Measurements from ENCODE around the gene FHIT.

The FHIT gene

GRCh38 chr3:60917141-60917540, 334.1 kb downstream of the FHIT start:
- ChIA-PET POLR2A (ENCODE audit: low non-redundant PET) (no interaction called here), CTCF (no interaction called here)
- H3K27ac ChIP-seq, result no peak overlapping the region
- no peak for DNase-seq (ENCODE audit: low spot score)
- no peak for TF ChIP-seq CTCF (conservative IDR thresholded peaks at IDR 0.05; ENCODE audit: low read depth)

- H3K27ac ChIP-seq, result no peak overlapping the region
- ChIA-PET CTCF (no interaction called here), POLR2A (ENCODE audit: low non-redundant PET) (no interaction called here)
- TF ChIP-seq CTCF (conservative IDR thresholded peaks at IDR 0.05; ENCODE audit: low read depth), result no peak
- DNase-seq (ENCODE audit: low spot score), result no peak
Measured at GRCh38 chr3:60916546-60916945, 334.7 kb downstream of the FHIT start.

- no peak for TF ChIP-seq CTCF (conservative IDR thresholded peaks at IDR 0.05; ENCODE audit: low read depth)
- H3K27ac ChIP-seq, result no peak overlapping the region
- ChIA-PET CTCF (no interaction called here), POLR2A (ENCODE audit: low non-redundant PET) (no interaction called here)
- no peak for DNase-seq (ENCODE audit: low spot score)
Measured at GRCh38 chr3:60913474-60913873, 337.8 kb downstream of the FHIT start.

GRCh38 chr3:60912876-60913275, 338.4 kb downstream of the FHIT start:
- ChIA-PET CTCF (no interaction called here), POLR2A (ENCODE audit: low non-redundant PET) (no interaction called here)
- no peak for DNase-seq (ENCODE audit: low spot score)

GRCh38 chr3:60912142-60912541, 339.1 kb downstream of the FHIT start:
- DNase-seq (ENCODE audit: low spot score), result no peak
- no peak for TF ChIP-seq CTCF (conservative IDR thresholded peaks at IDR 0.05; ENCODE audit: low read depth)
- no peak overlapping the region for H3K27ac ChIP-seq
- POLR2A ChIA-PET (ENCODE audit: low non-redundant PET), result no interaction called here
- CTCF ChIA-PET, result interaction anchor here (0.7 kb wide), 1 partner anchor 314 kb away, joined by 3 read pairs; no protein-coding TSS in a partner anchor

More at GRCh38 chr3:60912876-60913275, 338.4 kb downstream of the FHIT start:
- H3K27ac ChIP-seq, result no peak overlapping the region
- no peak for TF ChIP-seq CTCF (conservative IDR thresholded peaks at IDR 0.05; ENCODE audit: low read depth)

GRCh38 chr3:60909526-60909925, 341.7 kb downstream of the FHIT start:
- no peak for DNase-seq (ENCODE audit: low spot score)
- ChIA-PET CTCF (interaction anchor here (0.6 kb wide), 1 partner anchor 227 kb away, joined by 5 read pairs; no protein-coding TSS in a partner anchor), POLR2A (ENCODE audit: low non-redundant PET) (no interaction called here)
- no peak overlapping the region for H3K27ac ChIP-seq
- no peak for TF ChIP-seq CTCF (conservative IDR thresholded peaks at IDR 0.05; ENCODE audit: low read depth)

GRCh38 chr3:60906283-60906682, 345.0 kb downstream of the FHIT start:
- no peak for TF ChIP-seq CTCF (conservative IDR thresholded peaks at IDR 0.05; ENCODE audit: low read depth)
- ChIA-PET CTCF (no interaction called here), POLR2A (ENCODE audit: low non-redundant PET) (no interaction called here)
- no peak overlapping the region for H3K27ac ChIP-seq
- DNase-seq (ENCODE audit: low spot score), result no peak
